HG02943 (cell line): ENCODE measurements around the gene SFI1.

Source experiments
- ATAC-seq: cut with Tn5 transposase; IDR thresholded peaks from one replicate; pipeline ENCODE4 v1.9.1; 2021; ENCODE audit warnings: mild to moderate bottlenecking, low read depth, moderate library complexity; ENCODE audit not compliant: unreplicated experiment

SFI1 gene

DNA sequence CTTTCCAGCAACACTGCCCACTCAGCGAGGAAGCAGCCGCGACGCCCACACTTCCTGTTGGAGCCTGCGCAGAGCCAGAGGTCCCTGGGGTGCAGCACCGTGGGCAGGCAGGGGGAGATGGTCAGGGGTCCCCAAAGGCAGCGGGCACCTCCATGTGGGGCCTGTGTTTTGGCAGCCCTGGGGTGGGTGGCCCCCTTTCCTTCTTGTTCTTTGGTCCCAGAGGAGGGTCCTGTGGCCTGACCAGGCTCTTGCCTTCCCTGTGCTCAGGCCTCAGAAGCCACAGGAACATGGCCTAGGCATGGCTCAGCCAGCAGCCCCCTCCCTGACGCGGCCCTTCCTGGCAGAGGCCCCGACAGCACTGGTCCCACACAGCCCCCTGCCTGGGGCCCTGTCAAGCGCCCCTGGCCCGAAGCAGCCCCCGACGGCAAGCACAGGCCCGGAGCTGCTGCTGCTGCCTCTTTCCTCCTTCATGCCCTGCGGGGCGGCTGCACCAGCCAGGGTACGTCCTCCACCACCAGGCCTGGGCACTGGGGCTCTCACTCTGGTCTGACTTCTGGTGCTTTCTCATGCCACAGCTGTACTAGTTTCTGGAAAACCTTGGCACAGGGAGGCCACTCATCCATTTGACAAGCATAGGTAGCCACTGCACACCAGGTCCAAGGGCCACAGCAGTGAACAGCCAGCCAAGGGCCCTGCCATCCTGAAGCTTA is 118.6 kb downstream of the SFI1 start:
- no peak for ATAC-seq

DNA sequence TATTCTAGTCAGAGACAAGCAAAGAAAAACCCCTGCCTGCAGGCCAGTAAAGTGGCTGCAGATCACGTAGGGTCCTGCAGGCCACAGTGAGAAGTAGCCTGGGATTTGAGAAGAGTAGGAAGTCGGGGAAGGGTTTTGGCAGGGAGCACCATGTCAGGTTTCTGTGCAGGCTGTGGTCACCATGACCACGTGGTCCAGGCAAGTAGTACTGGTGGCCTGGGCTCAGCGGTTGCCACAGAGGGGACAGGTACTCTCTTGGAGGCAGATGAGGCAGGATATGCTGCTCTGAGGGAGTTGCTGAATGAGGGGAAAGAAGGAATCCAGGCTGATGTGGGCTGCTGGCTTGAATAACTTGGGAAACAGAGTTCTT is 119.1 kb downstream of the SFI1 start:
- no peak for ATAC-seq

DNA sequence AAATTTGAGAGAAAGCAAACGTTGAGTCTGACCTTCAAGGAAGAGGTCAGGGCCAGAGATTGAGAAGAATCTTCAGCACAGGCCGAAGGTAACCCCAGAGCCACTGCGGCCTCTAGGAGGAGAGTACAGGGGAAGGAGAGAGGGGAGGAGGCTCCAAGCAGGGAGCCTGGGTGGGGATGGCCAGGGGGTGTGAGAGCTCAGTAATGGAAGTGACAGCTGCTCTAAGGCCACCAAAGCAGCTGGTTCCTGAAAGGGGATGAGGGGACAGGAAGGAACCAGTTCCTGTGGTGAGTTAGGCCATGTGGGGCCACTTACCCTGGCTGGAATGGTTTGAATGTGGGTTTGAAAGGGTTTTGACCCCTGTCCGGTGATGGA is 119.6 kb downstream of the SFI1 start:
- no peak for ATAC-seq

DNA sequence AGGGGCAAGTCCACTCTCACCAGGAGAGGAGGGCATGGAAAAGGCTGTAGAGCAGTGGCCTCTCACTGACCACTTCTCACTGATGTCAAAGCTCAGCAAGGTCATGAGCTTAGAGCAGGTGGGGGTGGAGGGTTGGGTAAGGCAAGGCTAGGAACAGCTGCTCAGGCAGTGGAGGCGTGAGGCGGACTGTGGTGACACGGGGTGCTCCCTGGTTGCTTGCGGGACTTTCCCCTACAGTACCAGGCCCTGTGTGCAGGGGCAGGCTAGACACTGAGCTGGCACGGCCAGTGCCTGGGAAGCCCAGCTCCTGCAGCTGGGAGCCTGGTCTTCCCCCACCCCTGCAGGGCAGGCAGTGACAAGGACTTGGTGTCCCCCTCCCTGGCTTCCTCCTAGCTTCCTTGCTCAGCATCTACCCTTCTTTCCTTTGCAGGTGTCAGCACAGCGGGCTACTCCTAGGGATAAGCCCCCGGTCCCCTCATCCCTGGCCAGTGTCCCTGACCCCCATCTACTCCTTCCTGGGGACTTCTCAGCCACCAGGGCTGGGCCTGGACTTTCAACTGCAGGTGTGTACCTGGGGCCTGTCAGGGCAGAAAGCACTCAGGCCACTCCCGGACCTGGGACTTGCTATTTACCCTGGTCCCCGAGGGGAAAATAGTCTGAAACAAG is 120.1 kb downstream of the SFI1 start:
- ATAC-seq, result no peak

DNA sequence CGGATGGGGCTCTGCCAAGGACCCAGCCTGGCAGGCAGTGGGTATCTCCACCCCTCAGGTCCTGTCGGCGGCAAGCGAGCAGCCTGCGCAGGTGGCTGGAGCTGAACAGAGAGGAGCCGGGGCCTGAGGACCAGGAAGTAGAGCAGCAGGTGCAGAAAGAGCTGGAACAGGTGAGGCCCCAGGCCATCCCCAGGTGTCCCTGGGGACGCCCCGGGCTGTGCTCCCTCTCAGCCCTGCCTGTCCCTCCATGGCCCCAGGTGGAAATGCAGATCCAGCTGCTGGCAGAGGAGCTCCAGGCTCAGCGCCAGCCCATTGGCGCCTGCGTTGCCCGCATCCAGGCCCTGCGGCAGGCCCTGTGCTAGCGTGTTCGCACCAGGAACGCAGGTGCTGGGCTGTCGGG is 121.7 kb downstream of the SFI1 start:
- ATAC-seq, result no peak

DNA sequence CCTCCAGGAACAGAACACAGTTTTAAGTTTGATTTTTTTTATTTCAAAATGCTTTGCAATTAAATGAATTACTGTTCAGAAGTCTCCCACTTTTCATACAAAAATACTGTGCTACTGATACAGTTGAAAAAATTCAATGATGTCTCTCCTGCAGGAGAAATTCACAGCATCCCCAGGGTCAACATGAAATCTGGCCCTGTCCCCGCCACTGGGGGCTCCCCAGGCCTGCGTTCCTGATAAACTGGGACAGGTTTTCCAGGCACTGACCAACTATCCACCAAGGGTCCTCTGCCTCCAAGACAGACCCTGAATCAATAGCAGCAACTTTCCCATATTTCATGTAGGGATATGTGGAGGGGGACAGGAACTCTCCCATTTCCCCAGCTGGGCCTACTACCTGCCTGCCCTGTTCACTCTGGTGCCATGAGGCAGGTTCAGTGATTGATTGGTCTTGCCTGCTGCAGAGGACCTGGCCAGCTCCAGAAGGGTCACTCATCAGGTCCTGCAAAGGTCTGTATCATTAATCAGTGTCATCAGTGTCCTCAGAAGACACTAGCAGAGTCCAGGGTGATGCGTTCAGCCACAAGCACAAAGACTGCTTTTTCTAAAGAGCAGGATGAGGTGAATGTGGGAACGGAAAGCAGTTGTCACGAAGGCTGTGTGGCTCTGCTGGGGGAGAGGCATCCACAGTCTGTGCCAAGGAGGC is 122.3 kb downstream of the SFI1 start:
- ATAC-seq, result no peak

DNA sequence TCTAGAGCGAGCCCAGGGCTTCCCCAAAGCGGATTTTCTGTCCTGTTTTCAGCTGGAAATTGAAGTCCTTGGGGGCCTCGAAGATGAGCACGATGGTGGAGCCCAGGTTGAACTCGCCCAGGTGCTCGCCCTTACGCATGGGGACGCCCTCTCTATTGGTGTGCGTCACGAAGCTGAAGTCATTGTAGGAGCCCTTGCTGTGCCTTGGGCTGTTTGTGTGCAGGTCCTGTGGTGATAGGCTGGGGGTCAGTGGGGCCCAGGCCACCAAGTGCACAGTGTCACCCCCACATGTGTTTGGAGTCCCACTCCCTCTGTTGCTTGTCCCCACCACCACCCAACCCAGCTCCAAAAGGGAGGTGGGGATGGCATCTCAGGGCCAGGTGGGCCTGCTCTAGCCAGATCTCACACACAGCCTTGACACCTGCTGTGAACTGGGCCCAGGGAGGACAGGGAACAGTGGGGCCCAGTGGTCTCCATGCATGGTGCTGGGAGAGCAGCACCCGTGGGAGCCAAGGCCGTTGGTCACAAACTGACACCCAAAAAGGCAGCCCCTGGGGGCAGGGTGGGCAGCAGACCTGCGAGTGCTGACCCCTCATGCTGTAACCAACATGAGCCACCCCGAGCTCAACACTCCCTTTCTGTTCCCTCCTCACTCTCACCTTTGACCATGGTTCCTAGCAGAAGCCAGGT is 123.4 kb downstream of the SFI1 start:
- no peak for ATAC-seq

DNA sequence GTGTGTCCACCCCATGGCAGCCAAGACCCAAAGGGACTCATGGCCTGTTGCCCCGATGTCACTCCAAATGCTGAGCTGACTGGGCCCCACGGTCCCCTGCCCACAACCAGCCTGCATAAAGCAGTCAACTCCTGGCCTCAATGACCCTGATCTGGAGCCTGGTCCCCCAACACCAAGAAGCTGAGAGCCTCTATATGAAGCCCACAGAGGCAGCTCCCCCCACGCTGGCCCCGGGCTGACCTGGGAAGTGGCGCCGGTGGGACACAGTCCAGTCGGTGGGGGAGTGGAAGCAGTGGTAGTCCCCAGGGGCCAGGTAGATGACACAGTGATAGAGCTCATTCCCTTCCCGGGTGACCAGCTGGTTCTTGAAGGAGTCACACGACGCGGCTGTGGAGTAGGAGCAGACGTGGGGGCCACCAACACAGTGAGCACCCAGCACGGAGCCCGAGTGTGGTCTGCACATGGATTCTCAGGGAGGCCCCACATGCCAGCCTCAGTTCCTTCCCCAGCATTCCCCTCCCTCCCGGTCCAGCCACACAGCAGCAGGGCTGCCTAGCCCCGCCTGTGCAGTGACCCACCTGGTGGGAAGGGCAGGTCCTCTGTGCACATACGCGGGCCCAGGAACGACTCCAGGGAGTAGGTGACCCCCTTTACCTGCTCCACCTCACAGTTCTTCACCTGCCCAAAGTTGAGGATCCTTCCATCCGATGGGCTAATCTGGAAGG is 124.6 kb downstream of the SFI1 start:
- no peak for ATAC-seq

DNA sequence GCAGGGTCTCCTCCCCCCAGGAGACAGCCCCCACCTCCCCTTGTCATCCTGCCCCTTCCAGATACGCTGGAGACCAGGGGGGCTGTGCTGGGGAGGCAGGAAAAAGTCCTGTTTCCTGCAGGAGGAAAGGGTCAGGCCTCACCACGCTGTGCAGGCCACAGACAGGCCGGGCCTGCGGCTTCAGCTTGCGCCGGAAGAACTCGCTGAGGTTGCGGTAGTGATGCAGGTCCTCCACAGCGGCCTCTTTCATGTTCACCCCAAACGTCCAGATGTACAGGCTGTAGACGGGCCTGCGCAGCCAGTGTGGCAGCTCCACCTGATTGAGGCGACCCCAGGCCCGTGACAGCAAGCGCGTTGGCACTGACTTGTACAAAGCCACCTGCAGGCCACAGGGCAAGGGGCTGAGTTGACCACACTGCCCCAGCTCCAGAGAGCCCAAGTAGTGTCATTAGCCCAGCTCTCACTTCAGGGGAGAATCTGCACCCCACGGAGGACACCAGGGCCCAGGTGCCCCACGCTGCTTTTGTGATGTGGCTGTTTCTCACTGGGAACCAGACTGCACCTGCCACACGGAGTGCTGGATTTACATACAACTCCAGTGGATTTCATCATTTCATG is 125.3 kb downstream of the SFI1 start:
- ATAC-seq, result no peak

DNA sequence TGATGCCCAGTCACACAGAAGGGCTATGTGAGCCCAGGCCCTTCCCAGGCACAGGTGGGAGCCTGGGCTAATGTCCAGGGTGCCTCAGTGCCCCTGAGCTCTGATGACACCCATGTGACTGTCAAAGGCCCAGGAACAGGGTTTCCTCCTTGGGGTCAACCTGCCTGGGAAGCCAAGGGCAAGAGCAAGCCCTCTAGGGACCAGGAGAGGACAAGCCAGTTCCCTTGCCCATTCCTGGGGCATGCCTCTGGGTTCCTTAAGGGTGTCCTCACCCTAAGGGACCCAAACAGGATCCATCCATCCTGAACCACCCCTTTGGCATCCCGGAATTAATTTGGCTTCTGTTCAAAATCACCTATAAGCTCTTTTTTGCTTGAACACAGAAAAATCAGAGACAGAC is 126.6 kb downstream of the SFI1 start:
- no peak for ATAC-seq

DNA sequence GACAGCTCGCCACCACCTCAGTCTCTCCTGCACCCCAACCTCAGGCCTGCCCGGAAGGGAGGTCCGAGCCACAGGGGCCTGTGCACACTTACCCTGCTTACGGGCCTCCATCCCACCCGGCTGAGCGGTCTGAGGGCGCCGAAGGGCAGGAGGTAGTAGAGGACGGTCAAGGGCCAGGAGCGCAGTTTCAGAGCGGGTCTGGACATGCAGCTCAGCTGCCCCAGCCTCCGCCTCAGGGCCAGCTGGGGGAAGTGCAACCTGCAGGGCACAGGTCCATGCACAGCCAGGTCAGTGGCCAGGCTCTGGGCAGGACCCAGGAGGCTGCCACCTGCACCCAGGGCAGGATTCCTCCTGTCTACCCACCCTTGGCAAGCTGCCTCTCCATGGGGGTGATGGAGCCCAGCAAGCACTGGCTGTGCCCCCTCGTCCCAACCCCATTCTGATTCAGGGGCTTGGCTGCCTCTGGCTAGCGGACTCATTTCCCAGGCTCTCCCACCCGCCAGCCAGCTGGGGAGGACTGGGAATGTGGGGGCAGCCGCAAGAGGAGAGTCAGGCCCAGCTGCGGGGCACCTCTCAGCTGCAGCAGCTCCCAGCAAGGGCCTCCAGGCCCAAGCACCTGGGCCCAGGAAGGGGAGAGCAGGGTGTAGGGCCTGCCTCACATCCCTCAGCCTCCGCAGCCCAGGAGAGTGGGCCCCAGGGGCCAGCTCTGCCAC is 127.4 kb downstream of the SFI1 start:
- ATAC-seq, result no peak

DNA sequence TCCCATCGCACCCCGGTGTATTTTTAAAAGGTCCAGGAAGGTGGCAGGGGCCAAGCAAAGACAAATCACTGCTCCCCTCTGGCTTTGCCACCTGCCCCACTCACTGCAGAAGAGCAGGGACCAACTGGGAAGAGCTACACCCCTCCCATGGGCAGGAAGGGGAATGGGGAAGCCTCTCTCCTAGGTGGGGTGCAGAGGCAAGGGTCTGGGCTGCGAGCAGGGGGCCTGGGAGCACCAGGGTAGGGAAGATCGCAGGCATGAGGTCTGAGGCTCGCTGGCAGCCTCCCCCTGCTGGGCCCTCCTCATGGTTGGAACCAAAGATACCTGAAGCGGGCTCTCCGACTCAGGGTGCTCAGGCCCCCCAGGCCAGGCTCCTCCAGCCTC is 128.9 kb downstream of the SFI1 start:
- ATAC-seq, result no peak

DNA sequence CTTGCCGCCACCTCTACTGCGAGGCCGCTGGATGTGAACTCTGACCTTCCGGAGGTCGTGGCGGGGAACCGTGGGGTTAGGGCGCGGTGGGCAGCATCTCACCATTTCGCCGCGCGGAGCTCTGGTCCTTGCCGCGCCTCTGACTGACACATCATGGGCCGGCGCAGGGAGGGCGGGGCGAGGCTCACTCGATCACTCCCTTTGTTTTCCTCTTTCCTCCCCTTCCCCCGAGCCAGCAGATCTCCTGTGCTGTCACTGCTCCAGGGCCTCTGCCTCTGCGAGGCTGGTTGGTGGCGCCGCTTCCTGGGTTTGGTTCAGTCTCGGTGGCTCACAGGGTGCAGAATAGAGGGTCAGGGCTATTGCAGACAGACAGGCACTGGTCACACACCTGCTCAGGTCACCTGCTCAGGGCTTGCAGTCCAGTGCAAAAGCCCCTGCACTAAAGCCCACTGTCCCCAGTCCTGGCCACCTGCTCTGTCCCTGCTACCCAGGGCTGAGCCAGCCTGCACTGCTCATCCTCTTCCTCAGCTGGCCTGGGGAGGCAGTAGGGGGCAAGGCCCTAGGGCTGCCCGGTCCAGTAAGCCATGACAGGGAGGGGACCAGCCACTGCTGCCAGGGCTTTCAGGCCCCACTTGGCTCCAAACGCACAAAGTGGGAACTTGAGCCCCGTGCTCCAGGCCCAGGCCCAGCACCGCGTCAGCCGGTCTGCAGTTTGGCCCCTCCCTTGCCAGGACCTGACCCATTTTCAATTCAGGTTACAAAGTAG is 129.5 kb downstream of the SFI1 start:
- ATAC-seq, result no peak

DNA sequence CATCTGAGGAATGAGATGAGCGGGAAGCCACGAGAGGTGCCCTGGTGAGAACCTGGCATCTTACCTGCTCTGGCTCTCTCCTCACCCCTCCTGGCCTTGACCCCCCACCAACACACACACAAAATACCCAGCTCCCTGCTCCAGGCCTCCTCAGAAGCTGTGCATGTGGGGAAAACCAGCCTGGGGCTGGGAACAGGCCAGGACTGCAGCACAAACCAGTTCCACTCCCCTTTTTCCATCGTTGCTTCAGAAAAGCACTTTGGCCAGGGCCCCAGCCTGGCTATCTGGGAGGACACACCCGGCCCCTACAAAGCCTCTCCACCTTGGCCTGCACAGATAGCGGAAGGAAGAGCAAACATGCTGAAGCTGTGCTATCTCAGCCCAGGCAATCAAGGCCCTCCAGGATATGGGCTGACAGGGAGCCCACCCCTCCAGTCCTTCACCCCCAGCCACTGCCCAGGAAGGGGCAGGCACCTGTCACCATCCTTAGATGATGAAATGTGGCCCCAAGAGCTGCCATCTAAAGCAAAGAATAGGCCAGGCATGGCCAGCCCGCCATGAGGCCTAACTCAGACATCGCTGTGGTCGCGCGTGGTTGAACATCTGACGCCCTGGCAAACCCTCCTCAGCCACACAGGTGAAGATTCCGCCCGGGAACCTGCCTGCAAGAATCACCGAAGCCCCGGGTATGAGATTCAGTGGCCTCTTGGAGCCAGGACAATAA is 130.3 kb downstream of the SFI1 start:
- ATAC-seq, result no peak

DNA sequence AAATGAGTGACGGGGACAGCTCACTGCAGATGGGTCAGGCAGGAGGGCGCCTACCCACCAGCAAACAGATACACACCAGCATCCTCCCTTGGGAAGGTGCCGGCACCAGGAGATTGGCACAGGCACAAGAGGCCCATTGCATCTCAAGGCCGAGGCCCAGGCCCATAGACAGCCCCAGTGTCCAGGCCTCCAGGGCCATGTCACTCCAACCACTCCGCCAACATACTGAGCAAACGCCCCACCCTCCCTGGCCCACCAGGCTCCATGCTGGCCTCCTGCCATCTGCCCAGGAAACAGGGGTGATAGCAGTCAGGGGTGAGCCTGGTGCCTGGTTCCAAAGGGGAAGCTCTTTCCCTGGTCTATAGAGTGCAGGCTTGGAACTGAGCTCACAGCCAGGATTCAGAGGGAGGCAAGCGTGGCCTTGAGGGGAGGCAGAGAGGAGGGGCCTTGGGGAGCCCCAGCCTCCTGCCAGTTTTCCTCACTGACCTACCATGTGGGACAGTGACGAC is 130.9 kb downstream of the SFI1 start:
- ATAC-seq, result no peak

DNA sequence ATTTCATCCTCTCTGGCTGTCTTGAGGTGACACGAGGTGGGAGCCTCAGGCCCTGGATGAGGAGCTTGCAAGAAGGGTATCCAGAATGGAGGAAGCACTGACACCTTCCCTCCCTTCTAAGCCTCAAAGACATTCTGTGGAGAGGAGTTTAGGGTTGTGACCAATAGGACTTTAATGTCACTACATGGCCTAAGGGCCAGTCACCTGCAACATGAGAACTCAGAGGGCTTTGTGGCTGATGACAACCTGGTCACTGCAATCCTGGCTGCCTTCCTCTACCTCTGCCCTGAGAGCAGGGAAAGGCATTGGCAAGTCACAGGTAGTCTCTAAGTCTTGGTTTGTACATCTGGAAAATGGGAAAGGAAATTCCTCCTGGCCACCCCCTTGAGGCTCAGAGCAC is 132.0 kb downstream of the SFI1 start:
- no peak for ATAC-seq

DNA sequence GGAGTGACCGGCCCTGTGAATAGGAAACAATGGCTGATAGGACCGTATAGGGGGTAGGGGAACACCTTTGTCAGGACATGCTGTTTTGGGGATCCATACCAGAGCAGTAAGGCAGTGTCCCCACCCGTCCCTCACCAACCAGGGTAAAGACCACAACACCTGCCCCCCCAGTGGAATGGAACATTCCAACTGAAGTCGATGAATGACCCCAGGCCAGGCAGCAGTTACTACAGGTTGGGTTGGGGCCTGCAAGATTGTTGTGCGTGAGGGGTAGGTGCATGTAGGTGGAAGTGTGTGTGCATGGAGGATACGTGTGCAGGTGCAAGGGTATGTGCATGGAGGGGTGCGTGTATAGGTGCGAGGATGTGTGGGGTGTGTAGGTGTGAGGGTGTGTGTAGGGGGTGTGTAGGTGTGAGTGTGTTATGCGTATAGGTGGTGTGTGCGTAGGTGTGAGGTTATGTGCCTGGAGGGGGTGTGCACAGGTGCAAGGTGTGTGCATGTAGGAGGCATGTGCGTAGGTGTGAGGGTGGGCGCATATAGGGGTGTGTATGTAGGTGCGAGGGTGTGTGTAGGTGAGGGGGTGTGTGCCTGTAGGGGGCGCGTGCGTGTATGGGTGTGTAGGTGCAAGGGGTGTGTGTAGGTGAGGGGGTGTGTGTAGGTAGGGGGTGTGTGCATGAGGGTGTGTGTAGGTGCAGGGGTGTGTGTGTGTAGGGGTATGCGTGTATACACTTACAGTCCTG is 132.8 kb downstream of the SFI1 start:
- no peak for ATAC-seq
